OCI-M1 (cell line): ENCODE measurements around the gene SH2D3C.
A peak's percentile ranks its signal among the peaks of the same experiment; 100 is the strongest.
"Not testable (repeated sequence)": the region's sequence is repeated elsewhere in the genome, so short reads cannot be mapped to it uniquely, and the experiment has no call there.

Experiments used
- DNase-seq: peaks from one replicate; lab custom pipeline; 2025; lab: John Stamatoyannopoulos, UW

SH2D3C gene

DNA sequence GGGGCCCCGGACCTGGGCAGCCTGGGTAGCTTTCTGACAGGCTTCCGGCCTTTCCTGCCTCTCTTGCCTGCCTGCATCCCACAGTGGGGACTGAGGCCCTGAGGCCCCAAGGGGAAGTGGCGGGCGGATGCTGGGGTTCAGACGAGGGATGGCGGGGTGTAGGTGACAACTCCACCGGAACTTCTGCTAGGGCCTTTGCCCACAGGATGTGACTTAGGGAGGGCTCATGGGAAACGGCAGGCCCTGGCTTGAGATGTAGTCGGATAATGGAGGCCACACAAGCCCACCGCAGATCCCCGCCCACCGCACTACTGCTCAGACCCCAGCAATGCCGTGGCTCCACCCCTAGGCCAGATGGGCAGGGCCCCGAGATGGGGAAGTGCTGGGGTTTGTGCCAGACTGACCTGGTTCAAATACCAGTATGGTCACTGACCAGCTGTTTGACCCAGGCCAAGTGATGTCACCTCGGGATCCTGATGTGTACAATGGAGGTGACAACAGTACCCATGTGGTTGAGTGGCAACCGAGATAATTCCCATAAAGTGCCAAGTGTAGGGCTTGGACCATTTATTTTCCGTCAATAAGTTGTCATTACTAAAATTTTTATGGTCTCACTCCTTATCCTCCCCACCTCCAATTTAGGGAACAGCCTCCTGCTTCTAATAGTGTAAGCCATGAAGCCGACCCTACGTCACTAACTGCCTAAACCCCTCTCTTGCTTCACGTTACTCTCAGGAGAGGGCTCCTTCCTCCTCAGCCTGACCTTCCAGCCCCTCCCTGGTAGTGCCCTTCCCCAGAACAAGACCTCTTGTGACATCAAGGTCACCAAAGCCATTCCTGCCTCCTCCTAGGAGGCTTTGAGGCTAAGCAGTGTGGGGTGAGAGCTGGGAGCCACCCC, 4.9 kb upstream of the SH2D3C start:
- DNase-seq, result no peak

DNA sequence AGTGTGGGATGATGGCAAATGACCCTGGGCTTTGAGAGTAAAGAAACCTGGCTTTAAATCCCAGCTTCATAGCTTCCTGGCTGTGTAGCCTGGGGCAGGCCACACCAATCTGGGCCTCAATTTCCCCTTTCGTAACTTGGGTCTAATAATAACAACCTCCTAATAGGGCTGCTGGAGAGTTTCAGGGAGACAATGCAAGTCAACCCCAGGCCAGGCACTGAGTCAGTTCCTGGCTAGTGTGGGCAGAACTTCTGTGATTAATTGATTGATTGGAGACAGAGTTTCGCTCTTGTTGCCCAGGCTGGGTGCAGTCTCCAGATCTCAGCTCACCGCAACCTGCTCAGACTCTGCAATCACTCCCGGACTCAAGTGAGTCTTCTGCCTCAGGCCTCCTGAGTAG, 3.3 kb upstream of the SH2D3C start:
- no peak for DNase-seq

GRCh38 chr9:127780909-127781308, 2.4 kb upstream of the SH2D3C start:
- DNase-seq, result not testable (repeated sequence)

DNA sequence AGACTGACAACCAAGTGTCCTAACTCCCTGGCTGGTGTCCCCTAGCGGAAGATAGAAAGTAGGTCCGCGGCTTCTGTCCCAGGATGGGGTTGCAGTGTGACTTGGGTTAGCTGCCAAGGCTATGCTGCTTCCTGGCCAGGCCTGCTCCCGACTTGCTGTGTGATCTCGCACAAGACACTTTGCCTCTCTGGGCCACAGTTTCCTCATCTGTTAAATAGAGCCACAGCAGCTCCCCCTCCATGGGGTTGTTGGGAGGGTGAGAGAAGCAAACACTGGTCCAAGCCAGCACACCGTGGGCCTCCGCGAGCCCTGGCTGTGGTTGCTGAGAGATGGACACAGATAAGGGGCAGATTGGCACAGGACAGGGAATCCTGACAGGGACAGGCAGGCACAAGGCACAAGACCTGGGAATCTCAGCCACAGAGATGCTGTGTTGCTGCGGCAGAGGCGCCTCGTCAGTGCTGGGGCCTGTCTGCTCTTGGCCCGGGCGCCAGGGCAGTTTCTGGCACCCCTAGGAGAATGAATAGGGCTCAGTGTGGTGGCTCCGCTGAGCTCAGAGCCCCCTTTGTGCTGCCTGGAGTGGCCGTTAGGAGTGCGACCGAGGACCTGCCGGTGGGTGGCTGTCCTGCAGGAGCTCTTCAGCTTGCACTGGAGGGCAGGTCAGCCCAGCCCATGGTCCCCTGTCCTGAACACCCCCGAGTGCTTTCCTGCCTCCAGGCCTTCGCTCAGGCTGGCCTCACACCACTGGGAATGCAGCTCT, 1.8 kb upstream of the SH2D3C start:
- DNase-seq, result no peak

- peak; percentile 30 for DNase-seq
These were observed 893 bp upstream of the SH2D3C start for GRCh38 chr9:127779136-127779981.

DNA sequence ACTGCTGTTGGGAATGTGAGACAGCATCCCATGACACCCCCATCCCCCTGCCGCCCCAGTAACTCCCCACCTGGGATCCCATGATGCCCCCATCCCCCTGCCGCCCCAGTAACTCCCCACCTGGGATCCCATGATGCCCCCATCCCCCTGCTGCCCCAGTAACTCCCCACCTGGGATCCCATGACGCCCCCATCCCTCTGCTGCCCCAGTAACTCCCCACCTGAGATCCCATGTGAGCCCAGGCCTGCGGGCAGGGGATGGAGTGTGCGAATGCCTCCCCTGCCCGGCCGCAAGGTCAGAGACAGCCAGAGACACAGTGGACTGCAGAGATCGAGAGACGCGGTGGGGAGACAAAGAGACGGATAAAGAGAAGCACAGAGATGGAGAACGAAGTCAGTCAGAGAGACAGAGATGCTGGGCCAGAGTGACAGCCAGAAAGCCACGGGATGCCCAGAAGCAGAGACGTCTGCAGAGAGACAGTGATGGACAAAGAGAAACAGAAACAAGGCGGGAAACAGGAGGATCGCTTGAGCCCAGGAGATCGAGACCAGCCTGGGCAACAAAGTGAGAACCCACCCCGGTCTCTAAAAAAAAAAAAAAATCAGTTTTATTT, 992 bp downstream of the SH2D3C start:
- DNase-seq, result no peak

DNA sequence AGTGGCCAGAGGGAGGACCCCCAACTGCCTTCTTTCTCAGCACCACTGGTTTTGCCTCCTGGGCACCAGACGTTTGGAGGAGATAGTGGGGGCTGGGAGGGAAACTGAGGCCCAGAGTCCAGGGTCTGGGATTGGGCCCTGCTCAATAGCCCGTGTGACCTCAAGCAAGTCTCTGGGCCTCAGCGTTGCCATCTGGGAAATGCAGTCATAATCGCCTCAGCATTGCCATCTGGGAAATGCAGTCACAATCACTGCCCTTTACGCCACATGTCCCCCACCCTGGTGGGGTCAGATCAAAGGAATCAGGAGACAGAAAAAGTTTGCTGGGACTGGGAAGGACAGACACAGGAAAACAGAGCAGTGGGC, 1.6 kb downstream of the SH2D3C start:
- no peak for DNase-seq

- DNase-seq, result peak; percentile 80
These were observed 2.1 kb downstream of the SH2D3C start for GRCh38 chr9:127776195-127776923.

DNA sequence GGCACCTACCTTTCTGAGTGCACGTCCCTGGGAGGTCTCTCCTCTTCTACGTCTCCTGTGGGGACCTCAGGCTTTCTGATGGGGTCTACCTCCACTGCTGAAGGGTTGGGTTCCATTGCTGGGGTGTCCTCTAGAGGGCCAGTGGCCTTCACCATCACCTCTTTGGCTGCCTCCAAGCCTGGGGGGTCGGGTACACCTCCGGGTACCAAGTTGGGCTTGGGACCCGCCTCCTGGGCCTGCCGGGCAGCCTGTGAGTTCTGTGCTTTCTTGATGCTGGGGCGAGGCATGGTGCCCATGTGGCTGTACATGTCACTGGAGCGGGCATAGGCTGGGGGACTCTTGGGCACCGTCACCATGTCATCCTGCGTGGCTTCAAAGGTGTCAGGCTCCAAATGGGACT, 4.5 kb downstream of the SH2D3C start:
- DNase-seq, result no peak

DNA sequence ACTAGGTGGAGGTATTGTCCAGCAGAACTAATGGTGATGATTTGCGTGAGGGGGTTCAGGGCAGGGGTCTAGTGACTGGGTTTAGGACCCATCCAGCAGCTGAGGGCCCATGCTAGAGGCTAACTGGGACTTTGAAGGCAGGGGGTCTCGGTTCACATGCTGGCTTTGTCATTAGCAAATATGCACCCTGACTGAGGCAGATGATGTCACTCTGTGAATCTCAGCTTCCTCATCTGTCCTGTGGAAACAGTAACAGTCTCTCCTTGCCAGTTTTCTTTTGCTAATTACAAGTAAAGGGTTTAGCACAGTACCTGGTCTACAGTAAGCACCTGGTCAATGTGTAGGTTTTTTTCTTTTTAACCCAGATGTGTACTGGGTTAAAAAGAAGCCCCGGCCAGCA, 5.2 kb downstream of the SH2D3C start:
- no peak for DNase-seq

GRCh38 chr9:127772603-127773002, 5.9 kb downstream of the SH2D3C start:
- DNase-seq, result no peak

- DNase-seq, result no peak
These were observed 6.8 kb downstream of the SH2D3C start for GRCh38 chr9:127771570-127772189.

GRCh38 chr9:127770905-127771569, 7.4 kb downstream of the SH2D3C start:
- peak; percentile 98 for DNase-seq

GRCh38 chr9:127770583-127770904, 7.9 kb downstream of the SH2D3C start:
- no peak for DNase-seq

- no peak for DNase-seq
These were observed 8.4 kb downstream of the SH2D3C start for GRCh38 chr9:127769929-127770582.

DNA sequence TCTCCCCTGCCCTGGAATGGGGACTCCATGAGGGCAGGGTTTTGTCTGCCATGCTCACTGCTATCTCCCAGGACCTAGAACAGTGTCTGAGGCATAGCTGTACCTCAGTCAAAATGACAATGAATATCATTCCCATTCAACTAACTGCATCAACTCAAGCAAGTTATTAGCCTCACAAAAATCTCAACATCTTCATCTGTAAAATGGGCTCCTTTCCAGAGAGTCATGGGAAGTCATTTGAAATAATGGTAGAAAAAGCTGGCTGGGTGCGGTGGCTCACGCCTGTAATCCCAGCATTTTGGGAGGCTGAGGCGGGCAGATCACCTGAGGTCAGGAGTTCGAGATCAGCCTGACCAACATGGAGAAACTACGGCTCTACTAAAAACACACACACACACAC, 9.4 kb downstream of the SH2D3C start:
- DNase-seq, result no peak

DNA sequence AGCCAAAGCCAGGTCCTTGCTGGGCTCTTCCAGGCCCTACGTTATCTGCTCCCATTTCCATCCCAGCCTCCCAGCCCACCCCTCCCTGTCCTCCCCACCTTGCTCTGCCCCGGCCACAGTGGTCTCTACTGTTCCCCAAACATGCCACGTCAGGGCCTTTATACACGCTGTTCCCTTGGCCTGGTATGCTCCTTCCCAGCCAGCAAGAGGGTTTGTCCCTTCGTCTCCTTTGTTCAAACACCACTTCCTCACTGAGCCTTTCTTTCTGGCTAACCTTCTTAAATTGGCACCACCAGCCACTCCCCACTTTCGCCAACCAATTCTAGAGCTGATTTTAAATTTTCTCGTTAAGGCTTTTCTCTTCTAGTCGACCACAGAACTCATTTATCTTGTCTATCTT, 9.8 kb downstream of the SH2D3C start:
- no peak for DNase-seq

DNA sequence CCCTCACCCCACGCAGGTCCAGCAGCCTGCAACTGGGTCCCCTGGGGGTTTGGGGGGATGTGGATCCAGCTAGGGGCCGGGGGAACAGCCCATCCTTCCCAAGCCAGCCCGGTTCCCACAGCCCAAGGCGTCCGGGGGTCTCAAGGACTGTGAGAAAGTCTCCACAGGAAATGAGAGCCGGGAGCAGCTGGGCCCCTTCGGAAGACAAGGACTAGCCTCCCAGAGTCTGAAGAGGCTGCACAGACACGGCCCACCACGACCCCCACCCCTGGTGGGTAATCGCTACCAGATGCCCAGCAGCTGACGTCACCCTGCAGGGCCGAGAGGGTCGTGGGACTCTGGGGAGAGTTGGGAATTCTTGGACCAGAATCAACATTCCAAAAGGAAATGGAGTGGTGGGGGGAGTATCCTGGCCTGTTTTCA, 10.5 kb downstream of the SH2D3C start:
- DNase-seq, result no peak

DNA sequence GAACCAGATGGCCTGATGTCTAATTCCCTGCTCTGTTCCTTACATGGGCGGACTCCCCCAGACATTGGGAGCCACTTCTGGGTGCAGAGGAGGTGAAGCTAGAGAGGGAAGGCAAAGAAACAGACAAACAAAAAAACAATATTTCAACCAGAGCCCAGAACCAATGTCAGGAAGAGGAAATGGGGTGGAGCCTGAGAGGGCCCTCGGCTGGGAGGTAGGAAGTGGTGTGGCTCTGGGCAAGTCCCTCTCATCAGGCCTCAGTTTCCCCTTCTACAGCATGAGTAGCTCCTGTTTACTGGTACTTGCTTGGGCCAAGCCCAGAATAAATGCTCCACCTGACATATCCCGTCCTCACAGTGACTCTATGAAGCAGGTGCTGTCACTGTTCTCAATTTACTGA, 11.1 kb downstream of the SH2D3C start:
- DNase-seq, result no peak

GRCh38 chr9:127765418-127765817, 13.0 kb downstream of the SH2D3C start:
- DNase-seq, result no peak
